GM06990 (cell line): ENCODE data around the gene OSBPL8.

Experiments used
- DNase-seq: peaks from one replicate; pipeline ENCODE4 v3.0.0-alpha.2; 2011; ENCODE audit not compliant: insufficient read length; ENCODE audit errors: extremely low read depth
- H3K27me3 ChIP-seq: replicated peaks from 2 replicates; pipeline ENCODE4 v1.6.0; 2011; ENCODE audit warnings: low read length; ENCODE audit not compliant: control insufficient read depth, insufficient read depth
- H3K36me3 ChIP-seq: 2 replicates; pipeline ENCODE4 v1.5.1; 2011; ENCODE audit warnings: low read length; ENCODE audit not compliant: control insufficient read depth, insufficient read depth
- H3K4me3 ChIP-seq: replicated peaks from 2 replicates; pipeline ENCODE4 v1.5.1; 2011; ENCODE audit warnings: low read depth, mild to moderate bottlenecking, control low read depth, low read length
- TF ChIP-seq, protein P1 (sequence below): IDR thresholded peaks from 2 replicates; pipeline ENCODE4 v1.5.1; 2011; ENCODE audit warnings: low read length, control low read depth, mild to moderate bottlenecking, inconsistent platforms; ENCODE audit not compliant: insufficient read depth, poor library complexity, severe bottlenecking

The OSBPL8 gene

GRCh38 chr12:76460807-76461206 lies 98.8 kb downstream of the OSBPL8 start:
- no peak overlapping the region for H3K4me3 ChIP-seq
- no peaks in the 10 kb centered on the region for H3K27me3 ChIP-seq
- TF ChIP-seq, protein P1, sequence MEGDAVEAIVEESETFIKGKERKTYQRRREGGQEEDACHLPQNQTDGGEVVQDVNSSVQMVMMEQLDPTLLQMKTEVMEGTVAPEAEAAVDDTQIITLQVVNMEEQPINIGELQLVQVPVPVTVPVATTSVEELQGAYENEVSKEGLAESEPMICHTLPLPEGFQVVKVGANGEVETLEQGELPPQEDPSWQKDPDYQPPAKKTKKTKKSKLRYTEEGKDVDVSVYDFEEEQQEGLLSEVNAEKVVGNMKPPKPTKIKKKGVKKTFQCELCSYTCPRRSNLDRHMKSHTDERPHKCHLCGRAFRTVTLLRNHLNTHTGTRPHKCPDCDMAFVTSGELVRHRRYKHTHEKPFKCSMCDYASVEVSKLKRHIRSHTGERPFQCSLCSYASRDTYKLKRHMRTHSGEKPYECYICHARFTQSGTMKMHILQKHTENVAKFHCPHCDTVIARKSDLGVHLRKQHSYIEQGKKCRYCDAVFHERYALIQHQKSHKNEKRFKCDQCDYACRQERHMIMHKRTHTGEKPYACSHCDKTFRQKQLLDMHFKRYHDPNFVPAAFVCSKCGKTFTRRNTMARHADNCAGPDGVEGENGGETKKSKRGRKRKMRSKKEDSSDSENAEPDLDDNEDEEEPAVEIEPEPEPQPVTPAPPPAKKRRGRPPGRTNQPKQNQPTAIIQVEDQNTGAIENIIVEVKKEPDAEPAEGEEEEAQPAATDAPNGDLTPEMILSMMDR = no peak
- no peak for DNase-seq
- H3K36me3 ChIP-seq = no peaks in the 10 kb centered on the region

DNA sequence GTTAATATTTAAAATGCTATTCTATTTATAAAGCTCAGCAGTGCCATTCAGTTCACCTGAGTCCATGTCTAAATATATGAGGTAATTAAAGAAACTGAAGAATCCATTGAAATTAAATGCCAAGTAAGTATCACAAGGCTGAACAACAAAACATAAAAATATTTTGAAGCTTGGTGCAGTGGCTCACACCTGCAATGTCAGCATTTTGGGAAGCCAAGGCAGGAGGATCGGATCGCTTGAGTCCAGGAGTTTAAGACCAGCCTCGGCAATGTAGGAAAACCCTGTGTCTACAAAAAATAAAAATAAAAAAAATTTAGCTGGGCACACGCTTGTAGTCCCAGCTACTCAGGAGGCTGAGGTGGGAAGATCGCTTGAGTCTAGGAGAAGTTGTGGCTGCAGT lies 101.8 kb downstream of the OSBPL8 start:
- Histone ChIP-seq H3K27me3 (no peaks in the 10 kb centered on the region), H3K4me3 (no peak overlapping the region), H3K36me3 (no peaks in the 10 kb centered on the region)
- TF ChIP-seq, protein P1 = no peak
- DNase-seq = no peak

- DNase-seq = no peak
- H3K36me3 ChIP-seq = no peaks in the 10 kb centered on the region
- no peak overlapping the region for H3K4me3 ChIP-seq
- TF ChIP-seq, protein P1 = no peak
- no peaks in the 10 kb centered on the region for H3K27me3 ChIP-seq
These were observed 102.6 kb downstream of the OSBPL8 start for GRCh38 chr12:76457010-76457409.

- H3K4me3 ChIP-seq = no peak overlapping the region
- no peaks in the 10 kb centered on the region; the same call in 1 of the 2 replicates for H3K36me3 ChIP-seq
- DNase-seq = peak; percentile 34
- H3K27me3 ChIP-seq = no peaks in the 10 kb centered on the region
- TF ChIP-seq, protein P1 = peak; percentile 60
These were observed 103.8 kb downstream of the OSBPL8 start for GRCh38 chr12:76455582-76456345.

GRCh38 chr12:76451528-76451927 lies 108.0 kb downstream of the OSBPL8 start:
- TF ChIP-seq, protein P1 = no peak
- Histone ChIP-seq H3K27me3 (no peaks in the 10 kb centered on the region), H3K4me3 (no peak overlapping the region), H3K36me3 (peaks cover 1% of the 10 kb centered on the region)
- DNase-seq = no peak

GRCh38 chr12:76450690-76451089 lies 108.9 kb downstream of the OSBPL8 start:
- no peaks in the 10 kb centered on the region for H3K27me3 ChIP-seq
- peaks cover 1% of the 10 kb centered on the region for H3K36me3 ChIP-seq
- TF ChIP-seq, protein P1 = no peak
- no peak overlapping the region for H3K4me3 ChIP-seq
- no peak for DNase-seq
